H1 (cell line): ENCODE results near the gene SLC8A1. TPM values are rescaled to one million over a fixed set of nuclear protein-coding genes. Genes with fewer than 3 reads are reported as not detected.

Source experiments
- CTCF ChIA-PET: fragments of 300-600 bp; sonication (Branson Sonifier 250); formaldehyde crosslinking; loops from one replicate; lab custom pipeline; 2021; ENCODE audit not compliant: partially characterized antibody; lab: Charles Lee
- POLR2A ChIA-PET: fragments of 300-600 bp; sonication (Branson Sonifier 250); formaldehyde crosslinking; loops from one replicate; lab custom pipeline; 2021; ENCODE audit warnings: inconsistent platforms; ENCODE audit not compliant: partially characterized antibody; lab: Charles Lee
- DNase-seq, 2 experiments: peaks; one replicate each; pipeline versions ENCODE4 v3.0.0 to v3.0.0-alpha.2; 2010 to 2022; ENCODE audit warnings: low spot score in 2 of 2, low read depth in 1 of 2, mixed read lengths in 1 of 2
- FAIRE-seq: peaks from 2 replicates; lab custom pipeline; 2011; peaks lifted over from hg19 to GRCh38; lab: Jason Lieb, UNC
- H2AFZ ChIP-seq: 2 replicates; pipeline ENCODE4 v1.8.1; 2012; ENCODE audit warnings: low read length, inconsistent platforms
- H2AK5ac ChIP-seq: 2 replicates; pipeline ENCODE4 v1.6.1; 2013; ENCODE audit warnings: low read depth, low read length
- H2BK120ac ChIP-seq: replicated peaks from 2 replicates; pipeline ENCODE3; 2013; ENCODE audit warnings: low read depth, low read length, inconsistent platforms
- H2BK12ac ChIP-seq: 2 replicates; pipeline ENCODE4 v1.6.1; 2013; ENCODE audit warnings: low read depth, low read length
- H2BK15ac ChIP-seq: 2 replicates; pipeline ENCODE4 v1.6.1; 2013; ENCODE audit warnings: low read length
- H2BK20ac ChIP-seq: 2 replicates; pipeline ENCODE4 v1.6.1; 2013; ENCODE audit warnings: low read length
- H2BK5ac ChIP-seq: 2 replicates; pipeline ENCODE4 v1.6.1; 2013; ENCODE audit warnings: low read depth, low read length
- H3K14ac ChIP-seq: 2 replicates; pipeline ENCODE4 v1.6.1; 2013; ENCODE audit warnings: inconsistent platforms; ENCODE audit not compliant: insufficient read length
- H3K18ac ChIP-seq: 2 replicates; pipeline ENCODE4 v1.6.1; 2013; ENCODE audit warnings: low read length; ENCODE audit errors: extremely low read depth
- H3K23ac ChIP-seq: 2 replicates; pipeline ENCODE4 v1.6.1; 2013; ENCODE audit warnings: inconsistent platforms; ENCODE audit not compliant: insufficient read length
- H3K23me2 ChIP-seq: 2 replicates; pipeline ENCODE4 v1.6.1; 2013; ENCODE audit warnings: low read depth, low read length
- H3K27ac ChIP-seq: 2 replicates; pipeline ENCODE4 v1.6.1; 2011; ENCODE audit warnings: low read depth, low read length, inconsistent platforms
- H3K27me3 ChIP-seq, 4 experiments: replicated peaks in 1 of 4; 1 replicate in 1 of 4; 2 replicates in 3 of 4; pipeline versions ENCODE4 v1.6.1 to v1.8.1; 2011 to 2013; ENCODE audit warnings: low read length in 3 of 4, mild to moderate bottlenecking in 3 of 4, inconsistent platforms in 2 of 4, mixed read lengths in 2 of 4, moderate library complexity in 1 of 4; ENCODE audit not compliant: control insufficient read depth in 3 of 4, insufficient read depth in 3 of 4; ENCODE audit errors: extremely low read depth in 1 of 4
- H3K36me3 ChIP-seq, 4 experiments: 2 replicates each; pipeline versions ENCODE4 v1.6.1 to v1.8.1; 2011 to 2013; ENCODE audit warnings: mild to moderate bottlenecking in 4 of 4, low read length in 3 of 4, moderate library complexity in 2 of 4, control low read depth in 1 of 4, inconsistent platforms in 1 of 4; ENCODE audit not compliant: insufficient read depth in 4 of 4, control insufficient read depth in 2 of 4
- H3K4ac ChIP-seq: replicated peaks from 2 replicates; pipeline ENCODE3; 2013; ENCODE audit warnings: low read length, low read depth, mixed read lengths, inconsistent platforms; ENCODE audit not compliant: insufficient read length
- H3K4me1 ChIP-seq, 4 experiments: replicated peaks in 1 of 4; 1 replicate in 1 of 4; 2 replicates in 3 of 4; pipeline versions ENCODE4 v1.6.1 to v1.8.1; 2011 to 2013; ENCODE audit warnings: low read length in 3 of 4, inconsistent platforms in 2 of 4, mixed read lengths in 1 of 4; ENCODE audit not compliant: insufficient read depth in 4 of 4, control insufficient read depth in 3 of 4
- H3K4me2 ChIP-seq, 2 experiments: 2 replicates each; pipeline versions ENCODE4 v1.6.1 to v1.8.1; 2011 to 2013; ENCODE audit warnings: low read depth in 2 of 2, low read length in 2 of 2, control low read depth in 1 of 2, inconsistent platforms in 1 of 2, mild to moderate bottlenecking in 1 of 2; ENCODE audit not compliant: insufficient read depth in 1 of 2
- H3K4me3 ChIP-seq, 4 experiments: fragments of 200-600, 300-600 bp in 1 of 4; sonication (generic), shearing (Covaris generic), sonication (Bioruptor Twin) in 1 of 4; 2 replicates each; pipeline versions ENCODE4 v1.5.1 to v1.8.1; 2011 to 2016; ENCODE audit warnings: low read length in 4 of 4, low read depth in 3 of 4, control low read depth in 2 of 4, inconsistent platforms in 2 of 4, mild to moderate bottlenecking in 2 of 4, mixed read lengths in 1 of 4, moderate library complexity in 1 of 4; ENCODE audit not compliant: insufficient read depth in 2 of 4; ENCODE audit errors: extremely low read depth in 1 of 4
- H3K56ac ChIP-seq: replicated peaks from 2 replicates; pipeline ENCODE3; 2013; ENCODE audit warnings: low read depth, mild to moderate bottlenecking, mixed read lengths, low read length, inconsistent platforms; ENCODE audit not compliant: insufficient read length
- H3K79me1 ChIP-seq: 2 replicates; pipeline ENCODE4 v1.6.1; 2013; ENCODE audit warnings: low read depth, low read length, control low read depth
- H3K79me2 ChIP-seq, 2 experiments: 2 replicates each; pipeline versions ENCODE4 v1.6.1 to v1.8.1; 2012 to 2013; ENCODE audit warnings: low read length in 2 of 2, mild to moderate bottlenecking in 2 of 2, inconsistent platforms in 1 of 2; ENCODE audit not compliant: insufficient read depth in 2 of 2, control insufficient read depth in 1 of 2
- H3K9ac ChIP-seq, 4 experiments: replicated peaks in 1 of 4; 1 replicate in 1 of 4; 2 replicates in 3 of 4; pipeline versions ENCODE4 v1.6.1 to v1.8.1; 2011 to 2013; ENCODE audit warnings: low read depth in 3 of 4, low read length in 3 of 4, control low read depth in 2 of 4, mild to moderate bottlenecking in 2 of 4, moderate library complexity in 2 of 4, inconsistent platforms in 1 of 4; ENCODE audit errors: extremely low read depth in 1 of 4
- H3K9me3 ChIP-seq, 2 experiments: 2 replicates each; pipeline versions ENCODE4 v1.6.1 to v1.8.1; 2012 to 2013; ENCODE audit warnings: mild to moderate bottlenecking in 2 of 2, moderate library complexity in 2 of 2, control low read depth in 1 of 2, inconsistent platforms in 1 of 2, low read depth in 1 of 2, low read length in 1 of 2, mixed read lengths in 1 of 2; ENCODE audit not compliant: insufficient read depth in 2 of 2
- H4K20me1 ChIP-seq, 2 experiments: replicated peaks in 1 of 2; 2 replicates each; pipeline versions ENCODE3 to v1.8.1; 2011 to 2013; ENCODE audit warnings: inconsistent platforms in 2 of 2, low read length in 2 of 2, mild to moderate bottlenecking in 1 of 2; ENCODE audit not compliant: insufficient read depth in 2 of 2, control insufficient read depth in 1 of 2
- H4K5ac ChIP-seq: 2 replicates; pipeline ENCODE4 v1.6.1; 2013; ENCODE audit warnings: low read length, low read depth, mixed read lengths, inconsistent platforms; ENCODE audit not compliant: insufficient read length
- H4K8ac ChIP-seq: 2 replicates; pipeline ENCODE4 v1.8.0; 2013; ENCODE audit warnings: mild to moderate bottlenecking, moderate library complexity, low read length, inconsistent platforms; ENCODE audit not compliant: insufficient read depth; ENCODE audit errors: extremely low read depth
- H4K91ac ChIP-seq: replicated peaks from 2 replicates; pipeline ENCODE3; 2013; ENCODE audit warnings: low read length, mixed read lengths, inconsistent platforms; ENCODE audit not compliant: insufficient read length
- CREB1 ChIP-seq: IDR thresholded peaks from 2 replicates; pipeline ENCODE4 v1.6.1; 2012; ENCODE audit warnings: inconsistent platforms
- EP300 ChIP-seq, 2 experiments: IDR thresholded peaks; 1 replicate in 1 of 2; 2 replicates in 1 of 2; pipeline ENCODE4 v1.6.1; 2011 to 2012; ENCODE audit warnings: low read depth in 2 of 2, low read length in 2 of 2, mild to moderate bottlenecking in 2 of 2, borderline replicate concordance in 1 of 2, inconsistent platforms in 1 of 2, moderate library complexity in 1 of 2
- MAX ChIP-seq: IDR thresholded peaks from 2 replicates; pipeline ENCODE4 v1.6.1; 2012; ENCODE audit warnings: inconsistent platforms
- POU5F1 ChIP-seq: IDR thresholded peaks from 2 replicates; pipeline ENCODE4 v1.6.1; 2011; ENCODE audit warnings: low read depth, mild to moderate bottlenecking, low read length, moderate library complexity
- WGBS, 2 experiments: shearing (Covaris generic) in 1 of 2; methylation state at CpG; one replicate each; pipeline versions ENCODE4 v1.1.6 to v1.1.7; 2013 to 2015; ENCODE audit warnings: low lambda C conversion rate in 2 of 2, mixed read lengths in 2 of 2, inconsistent platforms in 1 of 2, low coverage in 1 of 2, missing lambda C conversion rate in 1 of 2; ENCODE audit not compliant: insufficient replicate concordance in 2 of 2, insufficient coverage in 1 of 2, insufficient read length in 1 of 2; ENCODE audit errors: extremely low coverage in 1 of 2, missing lambda C conversion rate in 1 of 2; 5-methylcytosine and 5-hydroxymethylcytosine counted together
- polyA plus RNA-seq, 7 experiments: library from polyadenylated mRNA; depleted of rRNA in 3 of 7; stranded (reverse) in 5 of 7; unstranded in 2 of 7; fragments of >200 nt in 5 of 7; fragments of 200-250 nt in 2 of 7; gene quantifications; 1 replicate in 5 of 7; 2 replicates in 1 of 7; 4 replicates in 1 of 7; pipeline versions ENCODE4 v1.2.1 to v1.2.3, GENCODE V29; 2011 to 2013; ENCODE audit warnings: missing spikeins in 2 of 7, mixed read lengths in 2 of 7
- total RNA-seq: library from RNA; stranded (reverse); fragmentation: NEBNext Ultra II Directional; extraction: Animal tissue kit (Norgen Biotek cat#: 25700); gene quantifications from 2 replicates; pipeline ENCODE4 v1.2.1, GENCODE V29; 2021

The SLC8A1 gene
- total and polyA plus RNA-seq, 2 of the 8 experiments (the other 6 are each of a cell fraction or from before 2014, with no cell fraction given): 0.68 to 3.6 TPM

GRCh38 chr2:40244251-40244650 is 207.6 kb downstream of the SLC8A1 start:
- WGBS, 2 experiments: 75% methylated on average over 6 of the region's 6 CpGs; no CpG with 5 or more reads in 1 of the 2 experiments
- no peaks in the 10 kb centered on the region for H4K20me1 ChIP-seq
- peaks cover 0 to 7% (median 0%) of the 10 kb centered on the region in 4 experiments; a peak in 2 of 7 replicates for H3K4me1 ChIP-seq
- H3K23ac ChIP-seq: no peak overlapping the region
- H2BK5ac ChIP-seq: no peak overlapping the region
- H4K91ac ChIP-seq: no peak overlapping the region
- peak overlapping the region; percentile 16; the same call in 1 of the 2 replicates for H2BK20ac ChIP-seq
- H3K9ac ChIP-seq: no peak overlapping the region
- H3K9me3 ChIP-seq: no peaks in the 10 kb centered on the region
- no peak overlapping the region for H2AK5ac ChIP-seq
- H2BK12ac ChIP-seq: no peak overlapping the region
- H2BK15ac ChIP-seq: no peak overlapping the region
- TF ChIP-seq MAX: no peak
- TF ChIP-seq EP300 (IDR thresholded peaks at IDR 0.05; ENCODE audit: borderline replicate concordance in 1 of 2, low read depth in 2 of 2, low read length in 2 of 2): no peak
- TF ChIP-seq POU5F1: no peak
- no peak for TF ChIP-seq CREB1
- TF ChIP-seq, all 59 proteins: peak for 0
- Histone ChIP-seq H3K56ac (no peak overlapping the region), H3K4ac (no peak overlapping the region), H3K4me2 (no peak overlapping the region), H4K8ac (no peak overlapping the region), H2AFZ (no peak overlapping the region), H3K14ac (no peak overlapping the region), H3K18ac (no peak overlapping the region), H3K36me3 (no peaks in the 10 kb centered on the region), H3K27me3 (no peaks in the 10 kb centered on the region), H3K27ac (no peak overlapping the region), H4K5ac (no peak overlapping the region), H3K79me1 (no peaks in the 10 kb centered on the region), H3K23me2 (no peaks in the 10 kb centered on the region), H3K79me2 (no peaks in the 10 kb centered on the region), H3K4me3 (no peak overlapping the region), H2BK120ac (no peak overlapping the region)
- POLR2A ChIA-PET: interaction anchor here (1.2 kb wide), 1 partner anchor 28 kb away, joined by 3 read pairs; no protein-coding TSS in a partner anchor
- CTCF ChIA-PET: interaction anchor here (0.6 to 3.9 kb wide), 24 partner anchors 10 to 1221 kb away, joined by 3 to 29 read pairs (median 4); no protein-coding TSS in a partner anchor
- no peak for DNase-seq
- no peak for FAIRE-seq
